HUES48 (cell line): Measurements from ENCODE around the gene FNDC5.

ENCODE experiments used
- H3K27ac ChIP-seq: one replicate; pipeline ENCODE4 v1.7.0; 2013; ENCODE audit warnings: low read depth, low read length, inconsistent platforms
- H3K27me3 ChIP-seq: 2 replicates; pipeline ENCODE4 v1.6.1; 2013; ENCODE audit warnings: mild to moderate bottlenecking, low read length; ENCODE audit not compliant: control insufficient read depth, insufficient read depth
- H3K36me3 ChIP-seq: 2 replicates; pipeline ENCODE4 v1.6.1; 2013; ENCODE audit warnings: low read length; ENCODE audit not compliant: control insufficient read depth, insufficient read depth
- H3K4me1 ChIP-seq: 2 replicates; pipeline ENCODE4 v1.6.1; 2013; ENCODE audit warnings: mild to moderate bottlenecking, low read length; ENCODE audit not compliant: control insufficient read depth, insufficient read depth
- H3K4me3 ChIP-seq: 2 replicates; pipeline ENCODE4 v1.5.1; 2013; ENCODE audit warnings: mild to moderate bottlenecking, low read depth, low read length
- H3K9ac ChIP-seq: 2 replicates; pipeline ENCODE4 v1.6.1; 2013; ENCODE audit warnings: mild to moderate bottlenecking, low read depth, low read length, moderate library complexity
- H3K9me3 ChIP-seq: 2 replicates; pipeline ENCODE4 v1.6.1; 2013; ENCODE audit warnings: low read length; ENCODE audit not compliant: control insufficient read depth, insufficient read depth

The FNDC5 gene

DNA sequence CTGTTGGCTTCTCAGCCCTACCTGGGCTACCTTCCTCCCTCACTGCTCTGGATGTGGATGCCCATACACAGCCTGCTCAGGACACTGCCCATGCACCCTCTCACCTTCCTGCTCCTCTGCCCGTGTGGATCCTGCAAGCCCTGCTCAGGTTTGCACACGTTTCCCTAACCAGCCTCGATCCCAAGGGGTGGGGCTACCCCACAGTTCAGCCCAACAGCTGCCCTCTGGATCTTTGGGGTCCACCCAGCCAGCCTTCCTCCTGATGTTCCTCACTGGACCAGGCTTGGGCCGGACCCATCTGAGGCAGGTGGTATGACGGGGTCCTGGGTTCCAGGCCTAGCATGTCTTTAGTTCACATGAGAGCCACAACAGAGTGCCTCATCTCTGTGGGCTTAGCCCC lies 25.7 kb upstream of the FNDC5 start:
- Histone ChIP-seq H3K9me3 (no peaks in the 10 kb centered on the region), H3K4me3 (no peak overlapping the region), H3K27me3 (peaks cover 43% of the 10 kb centered on the region), H3K27ac (no peak overlapping the region), H3K36me3 (no peaks in the 10 kb centered on the region), H3K4me1 (peaks cover 10% of the 10 kb centered on the region), H3K9ac (no peak overlapping the region)

DNA sequence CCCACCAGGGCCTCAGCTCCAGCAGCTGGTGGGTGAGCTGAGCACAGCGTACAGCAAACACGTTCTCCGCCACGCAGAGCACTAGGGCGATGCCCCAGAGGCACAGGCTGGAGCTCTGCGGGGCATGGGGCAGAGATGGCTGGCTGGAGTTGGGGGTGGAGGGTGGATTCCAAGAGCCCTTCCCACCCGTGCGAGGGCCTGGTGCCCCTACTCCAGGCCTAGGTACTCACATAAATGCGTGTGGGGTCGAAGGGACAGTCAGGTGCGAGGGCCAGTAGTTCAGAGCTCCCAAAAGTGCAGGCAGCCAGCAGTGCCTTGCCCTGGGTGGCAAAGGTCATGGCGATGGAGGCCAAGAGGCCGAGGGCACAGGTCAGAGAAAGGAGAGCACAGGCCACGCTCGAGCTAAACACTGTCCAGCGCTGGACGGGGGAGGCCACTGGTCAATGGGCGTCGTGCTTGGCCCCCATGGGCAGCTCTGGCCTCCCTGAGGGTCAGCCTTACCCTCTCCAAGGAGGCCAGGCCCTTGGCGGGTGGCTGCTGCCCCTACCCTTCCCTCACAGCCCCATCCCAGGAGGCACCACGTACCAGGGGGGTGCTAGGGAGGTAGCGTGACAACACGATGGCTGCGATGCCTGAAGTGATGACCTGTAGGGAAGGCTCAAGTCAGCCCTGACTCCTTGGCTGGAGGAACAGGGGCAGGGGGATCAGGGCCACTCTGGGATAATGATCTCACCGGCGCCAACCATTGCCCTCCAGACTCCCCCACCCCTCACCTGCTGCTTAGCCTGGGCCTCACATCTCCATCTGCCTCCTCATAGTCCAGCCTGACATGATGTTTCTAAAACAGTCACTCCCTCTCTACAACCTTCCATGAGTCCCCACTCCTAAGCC lies 24.9 kb upstream of the FNDC5 start:
- no peak overlapping the region for H3K27ac ChIP-seq
- no peaks in the 10 kb centered on the region for H3K9me3 ChIP-seq
- H3K4me1 ChIP-seq = peaks cover 7% of the 10 kb centered on the region
- H3K27me3 ChIP-seq = peaks cover 45% of the 10 kb centered on the region
- no peak overlapping the region for H3K9ac ChIP-seq
- no peak overlapping the region for H3K4me3 ChIP-seq
- no peaks in the 10 kb centered on the region for H3K36me3 ChIP-seq

GRCh38 chr1:32894681-32895080 lies 24.0 kb upstream of the FNDC5 start:
- Histone ChIP-seq H3K4me3 (no peak overlapping the region), H3K4me1 (peaks cover 3% of the 10 kb centered on the region; the same call in 1 of the 2 replicates), H3K27me3 (peaks cover 45% of the 10 kb centered on the region), H3K36me3 (no peaks in the 10 kb centered on the region), H3K27ac (no peak overlapping the region), H3K9ac (no peak overlapping the region), H3K9me3 (no peaks in the 10 kb centered on the region)

- no peak overlapping the region for H3K9ac ChIP-seq
- peak overlapping the region; percentile 78 for H3K4me3 ChIP-seq
- no peaks in the 10 kb centered on the region for H3K9me3 ChIP-seq
- H3K36me3 ChIP-seq = no peaks in the 10 kb centered on the region
- H3K4me1 ChIP-seq = peaks cover 3% of the 10 kb centered on the region; the same call in 1 of the 2 replicates
- peaks cover 44% of the 10 kb centered on the region for H3K27me3 ChIP-seq
- peak overlapping the region; percentile 65 for H3K27ac ChIP-seq
Measured at GRCh38 chr1:32894019-32894600, 23.4 kb upstream of the FNDC5 start.

DNA sequence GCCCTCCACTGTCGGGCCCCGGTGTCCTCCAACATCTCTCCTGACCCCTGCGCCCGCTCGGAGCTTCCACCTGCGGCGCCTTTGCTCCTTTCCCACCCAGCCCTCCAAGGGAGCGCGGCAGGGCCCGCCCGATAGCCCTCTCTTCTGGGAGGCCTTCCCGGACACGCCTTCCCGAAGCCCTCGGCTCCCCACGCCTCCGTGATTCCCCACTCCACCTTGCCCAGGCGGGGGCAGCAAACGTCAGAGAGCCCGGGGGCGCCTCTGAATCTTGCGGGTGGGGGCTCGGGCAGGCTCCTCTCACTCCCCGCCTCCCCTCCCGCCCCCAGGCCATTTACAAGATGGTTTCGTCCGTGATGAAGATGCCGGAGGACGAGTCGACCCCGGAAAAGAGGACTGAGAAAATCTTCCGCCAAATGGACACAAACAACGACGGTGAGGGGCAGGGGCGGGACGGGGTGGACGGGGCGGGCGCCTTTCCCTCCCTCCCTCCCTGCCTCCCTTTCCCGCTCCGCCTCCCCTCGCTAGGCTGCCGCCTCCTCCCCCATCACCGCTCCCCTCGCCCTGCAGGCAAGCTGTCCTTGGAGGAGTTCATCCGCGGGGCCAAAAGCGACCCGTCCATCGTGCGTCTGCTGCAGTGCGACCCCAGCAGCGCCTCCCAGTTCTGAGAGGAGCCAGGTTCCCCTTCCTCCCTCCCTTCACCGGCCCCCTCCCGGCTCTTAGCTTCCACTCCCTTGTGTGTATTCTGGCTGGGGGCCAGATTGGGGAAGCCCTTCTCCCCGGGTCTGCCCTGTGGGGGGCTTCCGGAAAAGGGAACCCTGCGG lies 22.7 kb upstream of the FNDC5 start:
- no peaks in the 10 kb centered on the region for H3K9me3 ChIP-seq
- H3K36me3 ChIP-seq = no peaks in the 10 kb centered on the region
- H3K27me3 ChIP-seq = peaks cover 47% of the 10 kb centered on the region
- peak overlapping the region; percentile 78 for H3K4me3 ChIP-seq
- H3K9ac ChIP-seq = 0 out of 2 replicates have a peak overlapping the region, but pooled peaks have one; percentile 13
- peaks cover 3% of the 10 kb centered on the region; the same call in 1 of the 2 replicates for H3K4me1 ChIP-seq
- H3K27ac ChIP-seq = peak overlapping the region; percentile 65

- 0 out of 2 replicates have a peak overlapping the region, but pooled peaks have one; percentile 13 for H3K9ac ChIP-seq
Measured at GRCh38 chr1:32892368-32893197, 21.9 kb upstream of the FNDC5 start.

GRCh38 chr1:32891630-32892029 lies 20.9 kb upstream of the FNDC5 start:
- no peak overlapping the region for H3K27ac ChIP-seq
- no peaks in the 10 kb centered on the region for H3K36me3 ChIP-seq
- no peaks in the 10 kb centered on the region for H3K9me3 ChIP-seq
- peaks cover 55% of the 10 kb centered on the region for H3K27me3 ChIP-seq
- H3K9ac ChIP-seq = no peak overlapping the region
- H3K4me3 ChIP-seq = no peak overlapping the region
- H3K4me1 ChIP-seq = peaks cover 3% of the 10 kb centered on the region; the same call in 1 of the 2 replicates

More at GRCh38 chr1:32892368-32893197, 21.9 kb upstream of the FNDC5 start:
- Histone ChIP-seq H3K9me3 (no peaks in the 10 kb centered on the region), H3K36me3 (no peaks in the 10 kb centered on the region), H3K4me1 (peaks cover 3% of the 10 kb centered on the region; the same call in 1 of the 2 replicates), H3K27ac (no peak overlapping the region), H3K27me3 (peaks cover 47% of the 10 kb centered on the region), H3K4me3 (peak overlapping the region; percentile 78)

DNA sequence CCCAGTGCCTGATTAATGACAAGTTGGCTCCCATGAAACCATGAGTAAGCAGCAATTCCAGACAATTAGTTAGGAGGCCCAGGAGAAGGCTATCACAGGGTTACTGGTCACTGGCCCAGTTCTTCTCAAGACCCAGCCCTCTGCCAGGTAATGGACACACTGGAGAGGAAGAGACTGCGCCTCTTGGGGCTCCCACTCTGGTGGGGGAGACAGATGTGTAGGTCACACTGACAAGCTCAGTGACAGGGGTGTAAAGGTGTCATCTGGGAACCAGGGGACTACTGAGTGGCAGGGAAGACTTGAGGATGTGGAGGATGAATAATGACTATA lies 20.5 kb upstream of the FNDC5 start:
- Histone ChIP-seq H3K27me3 (peaks cover 55% of the 10 kb centered on the region), H3K27ac (no peak overlapping the region), H3K4me3 (no peak overlapping the region)

GRCh38 chr1:32890516-32891240 lies 20.0 kb upstream of the FNDC5 start:
- H3K27ac ChIP-seq = no peak overlapping the region
- H3K4me3 ChIP-seq = no peak overlapping the region
- H3K9me3 ChIP-seq = no peaks in the 10 kb centered on the region
- H3K27me3 ChIP-seq = peaks cover 60% of the 10 kb centered on the region
- H3K36me3 ChIP-seq = no peaks in the 10 kb centered on the region
- no peak overlapping the region for H3K9ac ChIP-seq
- H3K4me1 ChIP-seq = peaks cover 3% of the 10 kb centered on the region; the same call in 1 of the 2 replicates

More for the DNA sequence above, 20.5 kb upstream of the FNDC5 start:
- no peaks in the 10 kb centered on the region for H3K9me3 ChIP-seq
- no peaks in the 10 kb centered on the region for H3K36me3 ChIP-seq
- peaks cover 3% of the 10 kb centered on the region; the same call in 1 of the 2 replicates for H3K4me1 ChIP-seq
- no peak overlapping the region for H3K9ac ChIP-seq
